ENCODE results near the gene REEP1.

Gene REEP1

DNA sequence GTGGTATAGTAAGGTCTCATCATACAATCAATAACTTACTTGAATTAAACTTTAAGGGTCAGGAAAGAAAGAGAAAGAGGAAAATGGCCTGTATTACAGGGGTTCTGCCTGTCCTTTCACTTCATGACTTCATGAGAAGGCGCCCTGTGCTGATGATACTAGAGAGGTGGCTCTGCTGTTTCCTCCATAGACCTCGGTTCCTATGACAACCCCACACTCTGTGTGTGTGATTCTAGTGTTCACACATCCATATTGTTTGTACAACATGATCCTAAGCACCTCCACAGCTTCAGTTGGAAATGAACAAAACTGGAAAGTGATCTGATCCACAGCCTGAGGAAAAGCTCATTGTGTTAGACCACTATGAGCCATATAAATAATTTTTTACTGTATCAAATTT lies 7.0 kb upstream of the REEP1 start:
- TF ChIP-seq, protein P1, sequence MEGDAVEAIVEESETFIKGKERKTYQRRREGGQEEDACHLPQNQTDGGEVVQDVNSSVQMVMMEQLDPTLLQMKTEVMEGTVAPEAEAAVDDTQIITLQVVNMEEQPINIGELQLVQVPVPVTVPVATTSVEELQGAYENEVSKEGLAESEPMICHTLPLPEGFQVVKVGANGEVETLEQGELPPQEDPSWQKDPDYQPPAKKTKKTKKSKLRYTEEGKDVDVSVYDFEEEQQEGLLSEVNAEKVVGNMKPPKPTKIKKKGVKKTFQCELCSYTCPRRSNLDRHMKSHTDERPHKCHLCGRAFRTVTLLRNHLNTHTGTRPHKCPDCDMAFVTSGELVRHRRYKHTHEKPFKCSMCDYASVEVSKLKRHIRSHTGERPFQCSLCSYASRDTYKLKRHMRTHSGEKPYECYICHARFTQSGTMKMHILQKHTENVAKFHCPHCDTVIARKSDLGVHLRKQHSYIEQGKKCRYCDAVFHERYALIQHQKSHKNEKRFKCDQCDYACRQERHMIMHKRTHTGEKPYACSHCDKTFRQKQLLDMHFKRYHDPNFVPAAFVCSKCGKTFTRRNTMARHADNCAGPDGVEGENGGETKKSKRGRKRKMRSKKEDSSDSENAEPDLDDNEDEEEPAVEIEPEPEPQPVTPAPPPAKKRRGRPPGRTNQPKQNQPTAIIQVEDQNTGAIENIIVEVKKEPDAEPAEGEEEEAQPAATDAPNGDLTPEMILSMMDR (conservative IDR thresholded peaks at IDR 0.05): no peak
- no peak overlapping the region for H3K27ac ChIP-seq

DNA sequence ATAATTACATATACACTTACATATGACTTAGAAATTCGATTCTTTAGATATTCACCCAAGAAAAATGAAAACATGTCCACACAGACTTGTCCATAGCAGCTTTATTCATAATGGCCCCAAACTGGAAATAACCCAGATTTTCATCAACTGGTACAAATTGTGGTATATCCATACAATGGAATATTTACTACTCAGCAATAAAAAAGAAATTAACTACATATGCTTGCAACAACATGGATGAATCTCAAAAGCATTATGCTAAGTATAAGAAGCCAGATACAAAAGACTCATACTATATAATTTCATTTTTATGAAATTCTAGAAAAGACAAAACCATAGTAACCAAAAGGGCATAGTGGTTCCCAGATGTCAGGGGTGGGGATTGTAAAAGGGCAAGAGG lies 5.1 kb upstream of the REEP1 start:
- H3K27ac ChIP-seq: no peak overlapping the region
- TF ChIP-seq, protein P1 (conservative IDR thresholded peaks at IDR 0.05): no peak

DNA sequence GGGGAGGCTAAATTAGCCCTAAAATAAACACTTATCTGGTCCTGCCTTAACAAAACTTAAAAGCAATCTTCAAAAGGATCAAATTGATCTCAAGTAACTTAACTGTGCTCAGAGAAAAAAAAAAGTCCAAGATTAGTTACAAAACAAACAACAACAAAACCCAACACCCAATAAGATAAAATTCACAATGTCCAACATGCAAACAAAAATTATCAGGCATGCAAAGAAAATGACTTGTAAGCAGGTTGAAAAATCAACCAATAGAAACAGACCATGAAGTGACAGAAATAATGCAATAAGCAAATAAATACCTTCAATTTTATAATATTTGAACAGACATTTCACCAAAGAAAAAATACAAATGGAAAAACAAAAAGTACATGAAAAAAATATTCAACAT lies 4.0 kb upstream of the REEP1 start:
- TF ChIP-seq, protein P1 (conservative IDR thresholded peaks at IDR 0.05): no peak
- H3K27ac ChIP-seq: no peak overlapping the region

DNA sequence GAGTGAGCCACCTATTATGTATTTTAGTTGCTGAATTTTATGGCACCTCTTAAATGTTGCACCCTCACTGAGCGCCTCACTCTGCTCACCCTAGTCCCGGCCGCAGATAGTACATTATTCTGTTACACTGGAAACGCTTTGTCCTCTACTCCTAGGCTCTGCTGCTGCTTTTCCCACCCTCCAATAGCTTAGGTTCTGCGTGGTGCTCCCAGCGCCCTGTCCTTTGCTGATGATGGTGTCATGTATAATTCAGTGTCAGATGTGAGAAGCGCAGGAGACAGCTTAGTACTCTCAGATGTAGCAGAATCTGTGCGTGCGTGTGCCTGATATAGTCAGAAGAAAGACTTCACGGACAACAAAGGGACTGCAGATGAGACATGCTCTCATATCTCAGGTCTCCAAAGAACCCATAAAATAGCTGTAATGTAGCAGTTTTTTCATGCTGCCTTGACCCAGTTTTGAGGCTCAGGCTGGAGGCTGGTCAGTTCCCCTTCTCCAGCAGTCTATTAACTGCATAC lies 1.4 kb upstream of the REEP1 start:
- no peak overlapping the region for H3K27ac ChIP-seq
- TF ChIP-seq, protein P1 (conservative IDR thresholded peaks at IDR 0.05): no peak

DNA sequence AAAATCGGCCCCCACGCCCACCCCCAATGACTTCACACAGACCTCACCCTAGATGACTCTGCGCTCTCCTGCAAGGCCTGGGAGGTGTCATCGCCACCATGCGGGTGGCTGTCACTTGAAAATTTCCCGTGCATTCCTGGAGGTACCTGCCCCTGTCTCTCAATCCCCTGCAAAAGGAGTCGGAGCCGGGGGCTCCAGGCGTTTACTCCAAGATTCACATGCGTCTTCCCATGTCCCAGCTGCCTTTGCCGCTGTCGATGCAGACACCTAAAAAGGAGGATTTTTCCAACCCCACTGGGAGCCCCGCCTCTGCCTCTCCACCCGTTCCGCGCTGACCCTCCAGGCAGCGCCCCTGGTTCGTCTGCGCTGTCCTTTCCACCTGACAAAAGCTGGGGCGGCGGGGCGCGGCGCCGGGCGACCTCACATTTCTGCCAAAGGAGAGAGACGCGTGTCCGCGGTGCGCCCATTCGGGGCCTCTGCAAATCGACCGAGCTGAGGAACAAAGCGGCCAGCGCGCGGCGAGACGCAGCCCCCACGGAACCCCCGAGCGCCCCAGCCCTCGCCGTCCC lies 667 bp downstream of the REEP1 start:
- TF ChIP-seq, protein P1 (conservative IDR thresholded peaks at IDR 0.05): 0 out of 2 replicates have a peak, but pooled peaks have one; percentile 12
- peak overlapping the region; percentile 48 for H3K27ac ChIP-seq

DNA sequence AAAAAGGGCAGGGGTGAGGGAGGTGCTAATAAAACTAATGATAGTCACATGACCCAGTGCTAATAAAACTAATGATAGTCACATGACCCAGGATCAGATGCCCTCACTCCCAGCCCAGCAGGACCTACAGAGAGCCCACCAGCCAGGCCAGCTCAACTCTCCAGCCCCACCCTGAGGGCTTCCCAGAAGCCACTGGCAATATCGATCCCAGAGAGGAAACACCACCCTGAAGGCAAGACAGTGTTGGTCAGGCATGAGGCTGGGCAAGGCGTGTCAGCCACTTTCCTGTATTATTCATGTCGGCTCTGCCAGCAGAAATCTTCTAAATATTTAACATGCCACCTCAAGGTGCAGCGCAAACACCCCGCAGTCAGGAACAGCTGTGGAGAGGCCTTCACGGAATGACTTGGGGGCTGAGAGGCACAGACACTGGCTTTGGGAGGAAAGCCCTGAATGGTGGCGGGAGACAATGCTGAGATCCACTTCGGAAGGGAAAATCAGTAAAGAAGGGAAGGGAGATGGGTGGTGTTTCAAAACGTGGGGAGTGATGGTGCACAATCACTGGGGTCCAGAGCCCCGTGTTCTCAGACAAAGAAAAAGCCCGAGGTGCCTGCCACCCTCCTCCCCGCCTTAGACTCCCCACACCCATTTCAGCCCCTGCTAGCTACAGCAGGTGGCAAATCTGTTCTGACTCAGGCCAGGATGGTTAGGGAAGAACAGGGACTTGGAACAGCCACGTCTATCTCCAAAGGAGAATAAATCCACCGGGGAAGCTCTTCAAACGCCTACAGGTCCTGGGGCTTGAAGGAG lies 1.4 kb downstream of the REEP1 start:
- TF ChIP-seq, protein P1 (conservative IDR thresholded peaks at IDR 0.05): no peak
- no peak overlapping the region for H3K27ac ChIP-seq

DNA sequence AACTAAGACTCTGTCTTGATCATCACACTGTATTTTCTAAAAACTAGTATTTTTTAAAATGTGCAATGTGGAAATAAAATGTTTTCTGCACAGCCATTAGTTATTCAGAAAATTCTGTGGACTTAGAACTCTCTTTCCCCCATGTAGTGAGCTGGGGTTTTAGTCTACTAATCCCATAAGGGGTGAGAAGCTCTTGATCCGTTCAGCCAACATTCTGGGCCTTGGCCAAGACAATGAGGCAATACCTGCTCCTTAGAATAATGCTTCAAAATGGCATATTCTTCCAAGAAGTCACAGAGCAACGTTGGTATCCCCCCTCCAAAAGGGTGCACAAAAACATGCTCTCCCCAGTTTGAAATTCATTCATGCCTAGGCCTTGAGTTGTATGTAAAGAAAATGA lies 4.0 kb downstream of the REEP1 start:
- no peak overlapping the region for H3K27ac ChIP-seq
- TF ChIP-seq, protein P1 (conservative IDR thresholded peaks at IDR 0.05): no peak
